Measurements from ENCODE around the gene PPP3CA.

Gene PPP3CA

DNA sequence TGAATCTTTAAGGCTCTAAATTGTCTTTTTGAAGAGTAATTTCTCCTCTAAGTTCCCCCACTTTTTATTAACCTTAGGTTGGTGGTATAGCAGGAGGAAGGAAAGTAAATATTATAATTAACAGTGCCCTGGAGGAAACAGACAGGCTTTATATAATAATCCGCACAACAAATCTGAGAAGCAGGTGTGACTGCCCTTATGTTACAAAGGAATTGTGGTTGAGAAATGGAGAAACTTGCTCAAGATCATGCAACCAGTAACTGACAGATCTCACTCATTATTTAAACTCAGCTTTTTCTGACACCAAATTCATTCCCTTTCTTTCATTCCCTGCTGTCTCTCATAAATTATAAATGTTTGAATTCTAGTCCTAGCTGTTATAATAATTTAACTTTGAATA is 282.0 kb downstream of the PPP3CA start:
- DNase-seq (ENCODE audit: low read depth): no peak
- TF ChIP-seq, protein P1, sequence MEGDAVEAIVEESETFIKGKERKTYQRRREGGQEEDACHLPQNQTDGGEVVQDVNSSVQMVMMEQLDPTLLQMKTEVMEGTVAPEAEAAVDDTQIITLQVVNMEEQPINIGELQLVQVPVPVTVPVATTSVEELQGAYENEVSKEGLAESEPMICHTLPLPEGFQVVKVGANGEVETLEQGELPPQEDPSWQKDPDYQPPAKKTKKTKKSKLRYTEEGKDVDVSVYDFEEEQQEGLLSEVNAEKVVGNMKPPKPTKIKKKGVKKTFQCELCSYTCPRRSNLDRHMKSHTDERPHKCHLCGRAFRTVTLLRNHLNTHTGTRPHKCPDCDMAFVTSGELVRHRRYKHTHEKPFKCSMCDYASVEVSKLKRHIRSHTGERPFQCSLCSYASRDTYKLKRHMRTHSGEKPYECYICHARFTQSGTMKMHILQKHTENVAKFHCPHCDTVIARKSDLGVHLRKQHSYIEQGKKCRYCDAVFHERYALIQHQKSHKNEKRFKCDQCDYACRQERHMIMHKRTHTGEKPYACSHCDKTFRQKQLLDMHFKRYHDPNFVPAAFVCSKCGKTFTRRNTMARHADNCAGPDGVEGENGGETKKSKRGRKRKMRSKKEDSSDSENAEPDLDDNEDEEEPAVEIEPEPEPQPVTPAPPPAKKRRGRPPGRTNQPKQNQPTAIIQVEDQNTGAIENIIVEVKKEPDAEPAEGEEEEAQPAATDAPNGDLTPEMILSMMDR (IDR thresholded peaks at IDR 0.05; ENCODE audit: insufficient read depth, low read depth, low read length, missing control alignments): no peak
- H3K4me3 ChIP-seq (ENCODE audit: low read length): no peak overlapping the region

DNA sequence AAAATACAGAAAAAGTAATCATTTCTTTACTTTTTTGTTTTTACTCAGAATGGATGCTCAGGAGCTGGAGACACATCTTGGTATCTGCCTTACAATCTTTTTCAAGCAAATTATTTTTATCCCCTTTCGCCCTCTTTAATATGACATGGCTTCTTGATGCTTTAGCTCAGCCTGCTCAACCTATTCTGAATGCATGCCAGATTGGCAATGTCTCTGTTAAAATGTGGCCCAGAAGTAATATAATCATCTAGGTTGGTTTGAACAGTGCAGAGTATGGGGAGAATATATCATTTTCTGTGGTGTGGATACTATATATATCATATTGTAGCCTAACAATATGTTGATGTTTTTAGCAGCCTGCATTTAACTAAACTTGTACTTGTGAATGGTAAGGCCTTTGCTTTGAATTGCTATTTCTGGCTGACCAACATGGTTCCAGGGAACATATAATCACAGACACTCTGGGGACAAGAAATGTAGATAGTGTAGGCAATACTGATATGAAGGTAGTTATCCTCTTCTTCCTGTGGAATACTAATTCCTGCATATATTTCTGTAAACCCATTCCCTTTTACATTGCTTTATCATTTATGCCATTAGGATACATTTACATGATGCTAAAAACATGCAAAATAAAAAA is 282.7 kb downstream of the PPP3CA start:
- DNase-seq (ENCODE audit: low read depth): no peak
- TF ChIP-seq, protein P1 (IDR thresholded peaks at IDR 0.05; ENCODE audit: insufficient read depth, low read depth, low read length, missing control alignments): no peak
- H3K4me3 ChIP-seq (ENCODE audit: low read length): no peak overlapping the region

DNA sequence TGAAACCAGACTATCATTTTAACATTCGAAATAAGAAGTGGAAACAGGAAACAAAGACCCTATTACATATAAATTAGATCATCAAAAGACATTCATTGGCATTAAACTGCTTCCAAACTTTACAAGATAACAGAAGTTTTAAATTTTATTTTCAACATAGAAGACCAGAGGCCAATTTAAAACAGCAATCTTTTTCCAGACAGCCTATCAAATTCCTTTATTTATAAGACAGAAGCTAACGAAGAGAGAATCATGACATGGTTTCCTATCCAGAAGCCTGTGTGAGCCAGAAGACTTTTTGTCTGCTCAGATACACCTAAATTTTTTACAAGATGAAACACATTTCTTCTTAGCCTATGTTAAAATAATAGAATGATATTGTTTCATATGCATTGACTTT is 291.9 kb downstream of the PPP3CA start:
- DNase-seq (ENCODE audit: low read depth): no peak
- TF ChIP-seq, protein P1 (IDR thresholded peaks at IDR 0.05; ENCODE audit: insufficient read depth, low read depth, low read length, missing control alignments): no peak
- no peak overlapping the region for H3K4me3 ChIP-seq (ENCODE audit: low read length)

DNA sequence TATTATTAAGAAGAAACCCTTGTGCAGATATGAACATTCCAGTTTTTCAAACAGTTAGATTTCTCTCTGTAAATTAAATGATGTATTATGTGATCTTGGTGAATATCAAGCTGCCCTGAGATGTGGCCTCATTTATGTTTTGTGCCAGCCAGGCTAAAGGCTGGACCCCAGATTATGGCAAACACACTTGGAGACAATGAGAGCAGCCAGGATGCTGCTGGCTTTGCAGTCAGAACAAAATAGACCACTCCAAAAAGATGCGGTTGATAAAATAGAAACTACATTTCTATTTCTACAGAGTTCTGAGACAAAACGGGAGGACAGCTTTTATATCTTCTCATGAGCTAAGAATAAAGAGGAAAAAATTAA is 296.5 kb downstream of the PPP3CA start:
- no peak overlapping the region for H3K4me3 ChIP-seq (ENCODE audit: low read length)
- TF ChIP-seq, protein P1 (IDR thresholded peaks at IDR 0.05; ENCODE audit: insufficient read depth, low read depth, low read length, missing control alignments): no peak
- DNase-seq (ENCODE audit: low read depth): no peak

DNA sequence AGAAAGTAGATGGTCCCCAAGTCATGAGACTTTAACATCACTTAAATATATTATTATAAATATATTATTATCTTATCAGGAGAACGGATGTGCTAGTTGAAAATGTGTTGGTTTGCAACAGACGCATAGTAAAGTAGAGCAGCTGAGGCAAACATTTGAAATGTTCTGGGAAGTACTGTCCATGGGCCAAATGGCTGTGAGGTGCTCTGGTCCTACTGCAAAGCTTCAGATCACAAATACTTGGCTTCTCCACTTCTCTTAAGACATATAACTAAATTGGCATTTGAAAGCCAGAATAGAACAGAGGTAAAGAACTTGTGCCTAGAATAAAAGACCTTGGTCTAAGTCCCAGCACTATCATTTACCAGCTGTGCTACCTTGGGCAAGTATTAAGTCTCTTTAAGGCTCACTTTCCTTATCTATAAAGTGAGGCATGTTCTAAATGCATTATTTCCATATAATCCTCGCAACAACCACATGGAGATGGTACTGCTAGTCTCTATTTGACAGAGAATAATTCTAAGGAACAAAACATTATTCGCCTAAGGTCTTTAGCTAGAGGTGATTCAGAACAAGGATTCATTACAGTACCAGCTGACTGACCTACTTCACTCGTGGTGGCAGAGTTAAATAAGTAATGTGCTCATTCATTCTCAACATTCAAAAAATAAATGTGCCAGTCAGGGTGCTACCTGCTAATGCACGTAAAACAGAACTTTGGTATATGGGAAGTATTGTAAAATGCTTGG is 297.1 kb downstream of the PPP3CA start:
- TF ChIP-seq, protein P1 (IDR thresholded peaks at IDR 0.05; ENCODE audit: insufficient read depth, low read depth, low read length, missing control alignments): no peak
- no peak overlapping the region for H3K4me3 ChIP-seq (ENCODE audit: low read length)
- DNase-seq (ENCODE audit: low read depth): no peak

DNA sequence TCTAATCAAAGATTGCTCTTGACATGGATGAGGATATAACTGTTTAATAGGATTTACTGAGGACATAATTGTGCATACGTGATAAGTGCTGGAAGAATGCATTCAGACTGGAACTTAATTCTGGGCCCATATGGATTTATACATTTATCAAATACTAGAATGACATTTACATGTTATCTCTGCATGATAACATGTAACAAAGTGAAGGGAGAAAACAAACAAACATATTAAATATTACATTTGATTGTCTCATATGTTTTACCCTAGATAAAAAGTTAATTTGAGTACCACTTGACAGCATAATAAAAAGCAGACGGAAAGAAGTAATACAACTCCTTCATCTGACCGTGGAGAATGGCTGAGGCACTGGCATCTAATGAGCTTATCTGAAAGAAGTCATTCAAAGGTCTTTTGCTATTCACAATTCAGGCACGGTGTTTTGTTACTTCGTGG is 297.8 kb downstream of the PPP3CA start:
- H3K4me3 ChIP-seq (ENCODE audit: low read length): no peak overlapping the region
- DNase-seq (ENCODE audit: low read depth): no peak
- TF ChIP-seq, protein P1 (IDR thresholded peaks at IDR 0.05; ENCODE audit: insufficient read depth, low read depth, low read length, missing control alignments): no peak

Measured in epithelial cell of esophagus (primary cell).